GM12865 (cell line): ENCODE data around the gene CDC27.
"Not testable (repeated sequence)": the region's sequence is repeated elsewhere in the genome, so short reads cannot be mapped to it uniquely, and the experiment has no call there.

ENCODE experiments used
- DNase-seq: peaks from one replicate; pipeline ENCODE4 v3.0.0; 2010; ENCODE audit warnings: low read depth
- H3K4me3 ChIP-seq: 2 replicates; pipeline ENCODE4 v1.5.1; 2011; ENCODE audit warnings: mild to moderate bottlenecking, low read depth, low read length, control low read depth
- TF ChIP-seq, protein P1 (sequence below): IDR thresholded peaks from 2 replicates; pipeline ENCODE4 v1.5.1; 2011; ENCODE audit warnings: low read length, control low read depth, low read depth, inconsistent platforms; ENCODE audit not compliant: insufficient read depth; ENCODE audit errors: missing control alignments

CDC27 gene

DNA sequence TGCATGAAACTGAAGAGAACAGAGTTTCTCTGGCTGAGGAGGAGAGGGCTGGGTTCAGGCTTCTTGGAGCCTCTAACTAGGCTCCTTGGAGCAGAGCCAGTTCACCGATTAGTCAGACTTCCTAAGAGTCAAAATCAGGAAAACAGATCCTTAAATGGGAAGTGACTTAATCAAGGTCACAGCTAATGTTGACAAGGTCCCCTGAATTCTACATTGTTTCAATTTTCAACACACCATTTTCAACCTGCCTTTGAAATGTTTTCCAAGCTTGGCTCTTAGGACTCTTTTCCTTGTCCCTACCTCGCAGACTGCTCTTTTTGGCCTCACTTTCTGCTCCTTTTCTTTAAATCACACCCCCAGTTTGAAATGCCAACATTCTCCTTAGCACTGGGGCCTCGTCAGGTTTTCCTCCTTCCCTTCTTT is 36.4 kb upstream of the CDC27 start:
- TF ChIP-seq, protein P1, sequence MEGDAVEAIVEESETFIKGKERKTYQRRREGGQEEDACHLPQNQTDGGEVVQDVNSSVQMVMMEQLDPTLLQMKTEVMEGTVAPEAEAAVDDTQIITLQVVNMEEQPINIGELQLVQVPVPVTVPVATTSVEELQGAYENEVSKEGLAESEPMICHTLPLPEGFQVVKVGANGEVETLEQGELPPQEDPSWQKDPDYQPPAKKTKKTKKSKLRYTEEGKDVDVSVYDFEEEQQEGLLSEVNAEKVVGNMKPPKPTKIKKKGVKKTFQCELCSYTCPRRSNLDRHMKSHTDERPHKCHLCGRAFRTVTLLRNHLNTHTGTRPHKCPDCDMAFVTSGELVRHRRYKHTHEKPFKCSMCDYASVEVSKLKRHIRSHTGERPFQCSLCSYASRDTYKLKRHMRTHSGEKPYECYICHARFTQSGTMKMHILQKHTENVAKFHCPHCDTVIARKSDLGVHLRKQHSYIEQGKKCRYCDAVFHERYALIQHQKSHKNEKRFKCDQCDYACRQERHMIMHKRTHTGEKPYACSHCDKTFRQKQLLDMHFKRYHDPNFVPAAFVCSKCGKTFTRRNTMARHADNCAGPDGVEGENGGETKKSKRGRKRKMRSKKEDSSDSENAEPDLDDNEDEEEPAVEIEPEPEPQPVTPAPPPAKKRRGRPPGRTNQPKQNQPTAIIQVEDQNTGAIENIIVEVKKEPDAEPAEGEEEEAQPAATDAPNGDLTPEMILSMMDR: no peak
- DNase-seq: no peak
- H3K4me3 ChIP-seq: no peak overlapping the region

DNA sequence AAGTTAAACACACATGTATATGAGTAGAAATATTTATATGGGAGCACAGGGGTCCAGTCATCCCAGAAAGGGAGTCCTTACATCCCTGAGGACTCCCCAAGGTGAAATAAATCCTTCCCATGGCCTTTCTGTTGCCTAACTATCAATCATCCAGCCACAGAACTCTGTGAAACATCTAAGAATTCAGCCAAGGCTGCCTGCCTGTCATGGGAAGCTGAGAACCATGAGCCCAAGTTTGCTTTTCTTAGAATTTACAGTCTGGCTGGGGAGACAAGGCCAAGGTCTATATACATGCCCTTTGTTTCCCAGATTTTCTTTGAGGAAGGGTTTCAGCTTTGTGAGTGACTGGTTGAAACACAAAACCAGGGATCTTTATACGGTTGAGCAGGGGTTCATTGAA is 35.9 kb upstream of the CDC27 start:
- DNase-seq: no peak
- TF ChIP-seq, protein P1: no peak
- H3K4me3 ChIP-seq: no peak overlapping the region

DNA sequence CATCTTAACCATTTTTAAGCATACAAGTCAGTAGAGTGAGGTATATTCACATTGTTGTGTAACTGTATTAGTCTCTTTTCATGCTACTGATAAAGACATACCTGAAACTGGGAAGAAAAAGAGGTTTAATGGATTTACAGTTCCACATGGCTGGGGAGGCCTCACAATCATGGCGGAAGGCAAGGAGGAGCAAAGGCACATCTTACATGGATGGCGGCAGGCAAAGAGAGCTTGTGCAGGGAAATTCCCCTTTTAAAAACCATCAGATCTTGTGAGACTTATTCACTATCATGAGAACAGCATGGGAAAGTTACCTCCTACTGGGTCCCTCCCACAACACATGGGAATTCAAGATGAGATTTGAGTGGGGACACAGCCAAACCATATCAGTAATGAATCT is 35.0 kb upstream of the CDC27 start:
- not testable (repeated sequence) for DNase-seq, H3K4me3 ChIP-seq

DNA sequence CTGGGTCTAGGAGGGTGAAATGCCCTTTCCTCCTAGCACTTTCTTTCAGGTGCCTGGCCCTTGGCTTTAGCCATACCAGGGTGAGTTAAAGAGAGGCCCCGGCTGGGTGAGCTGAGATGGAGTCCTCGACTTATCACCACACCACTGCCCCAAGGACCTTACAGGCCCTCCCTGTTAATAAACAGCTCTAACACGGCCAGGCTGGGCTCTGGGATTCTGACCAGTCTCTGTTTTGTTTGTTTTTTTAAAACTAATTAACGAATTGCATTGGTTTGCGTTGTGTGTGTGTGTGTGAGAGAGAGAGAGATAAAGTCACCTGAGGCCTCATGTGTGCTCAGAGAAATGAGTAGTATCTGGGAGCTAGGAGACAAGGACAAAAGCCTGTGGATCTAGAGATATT is 34.4 kb upstream of the CDC27 start:
- TF ChIP-seq, protein P1: no peak
- DNase-seq: no peak
- H3K4me3 ChIP-seq: no peak overlapping the region

DNA sequence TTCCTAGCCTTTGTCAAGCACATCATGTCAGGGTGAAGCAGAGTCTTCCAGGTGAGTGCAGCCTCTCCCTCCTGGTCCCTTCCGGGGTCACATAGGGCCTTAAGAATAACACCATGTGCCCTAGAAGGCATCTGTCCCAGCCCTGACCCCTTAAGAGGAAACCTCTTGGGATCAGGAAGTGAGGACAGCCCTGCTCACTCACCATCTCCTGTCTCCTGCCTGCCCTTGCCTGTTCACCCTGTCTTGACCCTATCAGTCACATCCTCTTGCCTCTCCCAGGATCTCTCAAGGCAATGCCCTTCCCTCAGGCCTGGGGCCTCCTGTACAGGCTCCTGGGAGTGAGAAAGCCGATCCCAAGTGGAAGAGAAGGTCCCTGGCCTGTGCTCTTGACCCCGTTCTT is 33.9 kb upstream of the CDC27 start:
- TF ChIP-seq, protein P1: no peak
- DNase-seq: no peak
- no peak overlapping the region for H3K4me3 ChIP-seq

DNA sequence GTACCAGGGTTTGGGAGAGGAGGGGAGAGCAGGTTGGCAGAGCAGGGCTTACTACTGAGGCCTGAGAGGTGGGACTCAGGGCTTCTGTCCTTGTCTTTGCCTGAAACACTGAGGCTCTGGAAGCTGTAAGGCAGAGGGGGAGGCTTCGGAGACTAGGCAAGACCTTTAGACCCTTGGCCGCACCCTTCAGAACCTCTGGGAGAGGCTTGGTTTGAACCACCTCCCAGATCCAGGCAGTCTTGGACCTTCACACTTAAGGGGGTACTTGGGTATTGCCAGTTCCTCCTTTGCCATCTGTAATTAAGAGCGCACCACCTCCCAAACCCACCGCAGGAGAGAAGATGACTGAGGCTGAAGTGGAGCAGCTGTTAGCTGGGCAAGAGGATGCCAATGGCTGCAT is 33.0 kb upstream of the CDC27 start:
- no peak overlapping the region for H3K4me3 ChIP-seq
- TF ChIP-seq, protein P1: no peak
- DNase-seq: no peak

DNA sequence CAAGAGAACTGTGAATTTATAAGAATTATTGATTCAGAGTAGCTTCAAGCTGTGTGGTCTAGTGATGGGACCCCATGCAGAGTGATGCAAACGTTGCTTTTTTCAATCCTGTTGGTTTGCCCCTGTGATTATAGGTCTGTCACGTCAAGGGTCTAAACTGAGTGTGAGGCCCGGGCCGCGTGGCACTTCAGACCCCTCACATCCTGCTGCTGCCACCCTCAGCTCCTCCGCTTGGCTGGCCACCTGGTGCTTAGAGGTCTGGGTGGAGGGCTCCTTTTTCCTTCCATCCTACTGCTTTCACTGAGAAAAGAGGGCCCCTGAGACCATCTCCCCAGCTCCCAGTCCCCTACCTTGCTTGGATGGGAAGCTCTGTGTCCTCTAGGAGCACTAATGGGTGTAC is 32.1 kb upstream of the CDC27 start:
- H3K4me3 ChIP-seq: no peak overlapping the region
- TF ChIP-seq, protein P1: no peak
- DNase-seq: no peak

DNA sequence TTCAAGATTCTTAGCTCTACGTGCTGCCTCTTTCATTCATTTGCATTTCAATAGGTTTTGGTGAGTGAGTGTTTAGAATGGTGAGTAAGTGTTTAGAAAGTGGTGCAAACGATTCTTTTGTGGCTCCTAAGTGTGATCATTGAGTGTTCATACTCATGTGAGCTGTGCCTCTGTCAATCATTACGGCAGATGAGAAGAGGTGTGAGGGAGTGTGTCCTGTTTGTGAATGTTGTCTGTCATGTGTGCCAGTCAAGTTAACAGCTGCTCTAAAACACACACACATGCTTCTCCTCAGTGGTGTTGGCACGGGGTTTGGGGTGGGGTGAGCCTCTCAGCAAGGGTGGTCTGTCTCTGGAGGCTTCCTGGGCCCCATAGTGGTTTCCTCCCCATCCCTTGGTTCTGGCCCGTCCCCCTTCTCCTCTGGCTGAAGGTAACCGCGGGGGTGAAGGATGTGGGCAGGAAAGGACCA is 31.5 kb upstream of the CDC27 start:
- TF ChIP-seq, protein P1: no peak

More for the DNA sequence above, 31.5 kb upstream of the CDC27 start:
- no peak overlapping the region for H3K4me3 ChIP-seq
- DNase-seq: no peak
